ENCODE data around the gene MKNK1. TPM values are rescaled to one million over a fixed set of nuclear protein-coding genes. Genes with fewer than 3 reads are reported as not detected.

MKNK1 gene
- total RNA-seq, 1 experiment from 2014 or later, result 22.7 TPM

GRCh38 chr1:46575300-46575699 is 28.8 kb downstream of the MKNK1 start:
- peaks cover 8% of the 10 kb centered on the region for H3K36me3 Mint-ChIP-seq (ENCODE audit: insufficient read depth, unreplicated experiment)
- Histone ChIP-seq H3K27me3 (replicated peaks; ENCODE audit: control insufficient read depth, insufficient read depth, low read length) (no peaks in the 10 kb centered on the region), H3K4me3 (ENCODE audit: low read depth, low read length) (no peak overlapping the region), H3K9me3 (no peaks in the 10 kb centered on the region), H3K36me3 (ENCODE audit: control insufficient read depth, insufficient read depth, low read length) (no peaks in the 10 kb centered on the region; the same call in 1 of the 2 replicates), H3K4me1 (no peaks in the 10 kb centered on the region)
- no peak for DNase-seq
- ChIA-PET CTCF (no interaction called here), POLR2A (no interaction called here)
- no peak overlapping the region for H3K27ac Mint-ChIP-seq (ENCODE audit: unreplicated experiment)
- no peaks in the 10 kb centered on the region for H3K4me1 Mint-ChIP-seq (ENCODE audit: low read depth, unreplicated experiment)
- intact Hi-C loops (cut with micrococcal nuclease; ENCODE audit: unreplicated experiment), result no loop called here
- no peak overlapping the region for H3K4me3 Mint-ChIP-seq (ENCODE audit: unreplicated experiment)
- TF ChIP-seq CTCF (IDR thresholded peaks at IDR 0.05; ENCODE audit: insufficient read depth in 1 of 2, low read depth in 1 of 2, low read length in 1 of 2, severe bottlenecking in 1 of 2, unreplicated experiment in 1 of 2), result no peak
- H3K27me3 Mint-ChIP-seq (ENCODE audit: insufficient read depth, unreplicated experiment), result no peaks in the 10 kb centered on the region
- no peaks in the 10 kb centered on the region for H3K9me3 Mint-ChIP-seq (ENCODE audit: unreplicated experiment)
- no TSS peak for BruUV-seq (replicated peaks)

- Histone ChIP-seq H3K27me3 (replicated peaks; ENCODE audit: control insufficient read depth, insufficient read depth, low read length) (no peaks in the 10 kb centered on the region), H3K4me3 (ENCODE audit: low read depth, low read length) (no peak overlapping the region), H3K9me3 (no peaks in the 10 kb centered on the region), H3K36me3 (ENCODE audit: control insufficient read depth, insufficient read depth, low read length) (no peaks in the 10 kb centered on the region; the same call in 1 of the 2 replicates), H3K4me1 (no peaks in the 10 kb centered on the region)
- BruUV-seq (replicated peaks), result no TSS peak
- no peak overlapping the region for H3K4me3 Mint-ChIP-seq (ENCODE audit: unreplicated experiment)
- no peaks in the 10 kb centered on the region for H3K27me3 Mint-ChIP-seq (ENCODE audit: insufficient read depth, unreplicated experiment)
- H3K9me3 Mint-ChIP-seq (ENCODE audit: unreplicated experiment), result no peaks in the 10 kb centered on the region
- intact Hi-C loops (cut with micrococcal nuclease; ENCODE audit: unreplicated experiment), result no loop called here
- no peaks in the 10 kb centered on the region for H3K36me3 Mint-ChIP-seq (ENCODE audit: insufficient read depth, unreplicated experiment)
- TF ChIP-seq CTCF (IDR thresholded peaks at IDR 0.05; ENCODE audit: insufficient read depth in 1 of 2, low read depth in 1 of 2, low read length in 1 of 2, severe bottlenecking in 1 of 2, unreplicated experiment in 1 of 2), result no peak
- ChIA-PET POLR2A (no interaction called here), CTCF (no interaction called here)
- H3K27ac Mint-ChIP-seq (ENCODE audit: unreplicated experiment), result no peak overlapping the region
- H3K4me1 Mint-ChIP-seq (ENCODE audit: low read depth, unreplicated experiment), result no peaks in the 10 kb centered on the region
- DNase-seq, result no peak
Observed at GRCh38 chr1:46571691-46572225, 32.3 kb downstream of the MKNK1 start.

GRCh38 chr1:46569884-46570725 is 34.0 kb downstream of the MKNK1 start:
- Histone ChIP-seq H3K9me3 (no peaks in the 10 kb centered on the region), H3K4me3 (ENCODE audit: low read depth, low read length) (no peak overlapping the region), H3K4me1 (no peaks in the 10 kb centered on the region), H3K27me3 (replicated peaks; ENCODE audit: control insufficient read depth, insufficient read depth, low read length) (no peaks in the 10 kb centered on the region), H3K36me3 (ENCODE audit: control insufficient read depth, insufficient read depth, low read length) (no peaks in the 10 kb centered on the region)
- Mint-ChIP-seq H3K36me3 (ENCODE audit: insufficient read depth, unreplicated experiment) (no peaks in the 10 kb centered on the region), H3K4me1 (ENCODE audit: low read depth, unreplicated experiment) (no peaks in the 10 kb centered on the region), H3K27me3 (ENCODE audit: insufficient read depth, unreplicated experiment) (no peaks in the 10 kb centered on the region), H3K4me3 (ENCODE audit: unreplicated experiment) (no peak overlapping the region), H3K27ac (ENCODE audit: unreplicated experiment) (no peak overlapping the region), H3K9me3 (ENCODE audit: unreplicated experiment) (no peaks in the 10 kb centered on the region)
- CTCF ChIA-PET, result no interaction called here
- no peak for TF ChIP-seq CTCF (IDR thresholded peaks at IDR 0.05; ENCODE audit: insufficient read depth in 1 of 2, low read depth in 1 of 2, low read length in 1 of 2, severe bottlenecking in 1 of 2, unreplicated experiment in 1 of 2)
- DNase-seq, result no peak
- no TSS peak for BruUV-seq (replicated peaks)
- POLR2A ChIA-PET, result interaction anchor here (0.5 kb wide), 1 partner anchor 32 kb away, joined by 3 read pairs; no protein-coding TSS in a partner anchor
- intact Hi-C loops (cut with micrococcal nuclease; ENCODE audit: unreplicated experiment), result no loop called here
